Trophoblast cell (in vitro differentiated cells and primary cell): ENCODE measurements around the gene GSG1.
A peak's percentile ranks its signal among the peaks of the same experiment; 100 is the strongest.

Experiments used
- DNase-seq, 2 donors: peaks; one replicate each; pipeline ENCODE4 v3.0.0-alpha.2; 2016
- H2AFZ ChIP-seq: 2 replicates; pipeline ENCODE4 v1.6.1; 2013; ENCODE audit warnings: low read length, moderate library complexity, mild to moderate bottlenecking; ENCODE audit not compliant: insufficient read depth, poor library complexity
- H2AK5ac ChIP-seq: 2 replicates; pipeline ENCODE4 v1.6.1; 2013; ENCODE audit warnings: mild to moderate bottlenecking, low read length
- H2BK120ac ChIP-seq: 2 replicates; pipeline ENCODE4 v1.6.1; 2013; ENCODE audit warnings: low read length, mild to moderate bottlenecking, moderate library complexity; ENCODE audit not compliant: insufficient read depth, poor library complexity
- H2BK12ac ChIP-seq: 2 replicates; pipeline ENCODE4 v1.6.1; 2013; ENCODE audit warnings: mild to moderate bottlenecking, low read length, moderate library complexity
- H2BK5ac ChIP-seq: 2 replicates; pipeline ENCODE4 v1.6.1; 2013; ENCODE audit warnings: low read length, low read depth, moderate library complexity, mild to moderate bottlenecking; ENCODE audit not compliant: poor library complexity
- H3K14ac ChIP-seq: 2 replicates; pipeline ENCODE4 v1.6.1; 2013; ENCODE audit warnings: mild to moderate bottlenecking, low read length
- H3K18ac ChIP-seq: 2 replicates; pipeline ENCODE4 v1.6.1; 2013; ENCODE audit warnings: mild to moderate bottlenecking, low read length
- H3K23ac ChIP-seq: 2 replicates; pipeline ENCODE4 v1.6.1; 2013; ENCODE audit warnings: low read length
- H3K27ac ChIP-seq: 2 replicates; pipeline ENCODE4 v1.5.1; 2013; ENCODE audit warnings: low read depth, mild to moderate bottlenecking, inconsistent platforms, low read length, moderate library complexity
- H3K27me3 ChIP-seq: 2 replicates; pipeline ENCODE4 v1.6.1; 2013; ENCODE audit warnings: inconsistent platforms, mild to moderate bottlenecking, low read length, moderate library complexity; ENCODE audit not compliant: insufficient read depth
- H3K36me3 ChIP-seq, 2 experiments: 1 replicate in 1 of 2; 2 replicates in 1 of 2; pipeline ENCODE4 v1.6.1; 2013; ENCODE audit warnings: low read length in 2 of 2, mild to moderate bottlenecking in 2 of 2, moderate library complexity in 1 of 2; ENCODE audit not compliant: insufficient read depth in 2 of 2, control insufficient read depth in 1 of 2
- H3K4ac ChIP-seq: 2 replicates; pipeline ENCODE4 v1.6.1; 2013; ENCODE audit warnings: low read depth, mild to moderate bottlenecking, low read length, moderate library complexity
- H3K4me1 ChIP-seq, 2 experiments: 1 replicate in 1 of 2; 2 replicates in 1 of 2; pipeline ENCODE4 v1.6.1; 2013; ENCODE audit warnings: low read length in 2 of 2, mild to moderate bottlenecking in 2 of 2, moderate library complexity in 1 of 2; ENCODE audit not compliant: insufficient read depth in 2 of 2, control insufficient read depth in 1 of 2
- H3K4me2 ChIP-seq: 2 replicates; pipeline ENCODE4 v1.6.1; 2013; ENCODE audit warnings: inconsistent platforms, mild to moderate bottlenecking, low read length, moderate library complexity
- H3K4me3 ChIP-seq: 2 replicates; pipeline ENCODE4 v1.5.1; 2013; ENCODE audit warnings: mild to moderate bottlenecking, low read depth, low read length, inconsistent platforms
- H3K79me1 ChIP-seq: one replicate; pipeline ENCODE4 v1.6.1; 2013; ENCODE audit warnings: low read length
- H3K79me2 ChIP-seq: 2 replicates; pipeline ENCODE4 v1.6.1; 2013; ENCODE audit warnings: low read length, mild to moderate bottlenecking; ENCODE audit not compliant: control insufficient read depth, insufficient read depth, poor library complexity
- H3K9ac ChIP-seq: 2 replicates; pipeline ENCODE4 v1.6.1; 2013; ENCODE audit warnings: mild to moderate bottlenecking, low read length
- H3K9me3 ChIP-seq: 2 replicates; pipeline ENCODE4 v1.6.1; 2013; ENCODE audit warnings: low read depth, mild to moderate bottlenecking, control low read depth, inconsistent platforms, low read length; ENCODE audit not compliant: insufficient read depth
- H4K12ac ChIP-seq: 2 replicates; pipeline ENCODE4 v1.6.1; 2013; ENCODE audit warnings: low read depth, mild to moderate bottlenecking, low read length, moderate library complexity
- H4K8ac ChIP-seq: 2 replicates; pipeline ENCODE4 v1.6.1; 2013; ENCODE audit warnings: low read depth, mild to moderate bottlenecking, low read length, moderate library complexity
- H4K91ac ChIP-seq: one replicate; pipeline ENCODE4 v1.6.1; 2013; ENCODE audit warnings: low read depth, mild to moderate bottlenecking, low read length, moderate library complexity
- WGBS: extraction: QIAGEN DNeasy Blood & Tissue Kit; methylation state at CpG from one replicate; pipeline ENCODE4 v1.1.7; 2013; ENCODE audit warnings: missing lambda C conversion rate; ENCODE audit not compliant: insufficient read length, insufficient coverage; ENCODE audit errors: extremely low coverage; 5-methylcytosine and 5-hydroxymethylcytosine counted together

GSG1 gene

GRCh38 chr12:13080266-13080665 lies 23.2 kb downstream of the GSG1 start:
- H2BK5ac ChIP-seq = no peak overlapping the region
- no peak overlapping the region for H3K23ac ChIP-seq
- no peak overlapping the region for H2AK5ac ChIP-seq
- H2BK12ac ChIP-seq = no peak overlapping the region
- peaks cover 0 to 3% of the 10 kb centered on the region in 2 experiments for H3K36me3 ChIP-seq
- no peak overlapping the region for H3K4ac ChIP-seq
- peaks cover 3% of the 10 kb centered on the region for H3K9me3 ChIP-seq
- H3K27me3 ChIP-seq = no peaks in the 10 kb centered on the region
- no peak overlapping the region for H3K27ac ChIP-seq
- H3K9ac ChIP-seq = no peak overlapping the region
- no peak overlapping the region for H4K8ac ChIP-seq
- no peaks in the 10 kb centered on the region for H3K79me2 ChIP-seq
- no peaks in the 10 kb centered on the region for H3K79me1 ChIP-seq
- H3K4me1 ChIP-seq = peaks cover 3 to 4% of the 10 kb centered on the region in 2 experiments
- H3K4me3 ChIP-seq = no peak overlapping the region
- no peak overlapping the region for H2AFZ ChIP-seq
- no peak overlapping the region for H4K91ac ChIP-seq
- no peak for DNase-seq
- H3K4me2 ChIP-seq = no peak overlapping the region
- no peak overlapping the region for H3K14ac ChIP-seq
- no peak overlapping the region for H3K18ac ChIP-seq
- no peak overlapping the region for H4K12ac ChIP-seq
- H2BK120ac ChIP-seq = no peak overlapping the region
- no CpG with 5 or more reads among the region's 3 CpGs for WGBS

- Histone ChIP-seq H3K79me2 (no peaks in the 10 kb centered on the region), H3K18ac (no peak overlapping the region), H3K14ac (no peak overlapping the region), H3K23ac (no peak overlapping the region), H2AFZ (no peak overlapping the region), H3K9ac (no peak overlapping the region), H3K4me2 (no peak overlapping the region), H3K4ac (no peak overlapping the region), H3K79me1 (no peaks in the 10 kb centered on the region), H4K91ac (no peak overlapping the region), H3K4me1 (peaks cover 7 to 9% of the 10 kb centered on the region in 2 experiments), H2BK12ac (no peak overlapping the region), H3K36me3 (no peaks in the 10 kb centered on the region), H2AK5ac (no peak overlapping the region), H3K27me3 (no peaks in the 10 kb centered on the region), H4K8ac (no peak overlapping the region), H3K4me3 (no peak overlapping the region), H4K12ac (no peak overlapping the region), H3K27ac (no peak overlapping the region), H3K9me3 (peaks cover 3% of the 10 kb centered on the region), H2BK5ac (no peak overlapping the region), H2BK120ac (no peak overlapping the region)
- WGBS = no CpG with 5 or more reads among the region's 8 CpGs
- peak; percentile 24 to 71 for DNase-seq
These were observed 24.0 kb downstream of the GSG1 start for GRCh38 chr12:13079440-13079906.

- H3K27me3 ChIP-seq = no peaks in the 10 kb centered on the region
- peak; percentile 88 to 92 for DNase-seq
- H3K36me3 ChIP-seq = no peaks in the 10 kb centered on the region
- H3K9me3 ChIP-seq = peaks cover 3% of the 10 kb centered on the region
- H3K4me3 ChIP-seq = no peak overlapping the region
- H2BK12ac ChIP-seq = no peak overlapping the region
- no peak overlapping the region for H4K91ac ChIP-seq
- H4K8ac ChIP-seq = no peak overlapping the region
- H3K4me2 ChIP-seq = no peak overlapping the region
- H3K9ac ChIP-seq = no peak overlapping the region
- no peak overlapping the region for H3K4ac ChIP-seq
- no CpG with 5 or more reads among the region's 12 CpGs for WGBS
- H3K79me2 ChIP-seq = no peaks in the 10 kb centered on the region
- H2BK5ac ChIP-seq = no peak overlapping the region
- H3K18ac ChIP-seq = no peak overlapping the region
- no peak overlapping the region for H2AK5ac ChIP-seq
- no peak overlapping the region for H4K12ac ChIP-seq
- H3K79me1 ChIP-seq = no peaks in the 10 kb centered on the region
- H2AFZ ChIP-seq = no peak overlapping the region
- H3K4me1 ChIP-seq = peaks cover 7 to 10% of the 10 kb centered on the region in 2 experiments
- no peak overlapping the region for H3K14ac ChIP-seq
- H3K23ac ChIP-seq = peak overlapping the region; percentile 18
- H2BK120ac ChIP-seq = no peak overlapping the region
- H3K27ac ChIP-seq = no peak overlapping the region
These were observed 27.5 kb downstream of the GSG1 start for GRCh38 chr12:13075786-13076570.

- H2BK12ac ChIP-seq = no peak overlapping the region
- peak; percentile 21 to 79 for DNase-seq
- H3K18ac ChIP-seq = no peak overlapping the region
- H3K4me1 ChIP-seq = peaks cover 7 to 13% of the 10 kb centered on the region in 2 experiments
- no peak overlapping the region for H2AFZ ChIP-seq
- no peak overlapping the region for H3K14ac ChIP-seq
- no peak overlapping the region for H4K12ac ChIP-seq
- H3K36me3 ChIP-seq = no peaks in the 10 kb centered on the region
- no peak overlapping the region for H3K4me3 ChIP-seq
- no peak overlapping the region for H2BK120ac ChIP-seq
- no peak overlapping the region for H3K23ac ChIP-seq
- H2AK5ac ChIP-seq = no peak overlapping the region
- no peak overlapping the region for H3K4ac ChIP-seq
- no peaks in the 10 kb centered on the region for H3K27me3 ChIP-seq
- H3K9ac ChIP-seq = no peak overlapping the region
- H3K9me3 ChIP-seq = peaks cover 3% of the 10 kb centered on the region
- H4K8ac ChIP-seq = no peak overlapping the region
- H2BK5ac ChIP-seq = no peak overlapping the region
- no peak overlapping the region for H3K27ac ChIP-seq
- no peaks in the 10 kb centered on the region for H3K79me1 ChIP-seq
- no peak overlapping the region for H3K4me2 ChIP-seq
- H4K91ac ChIP-seq = no peak overlapping the region
- no peaks in the 10 kb centered on the region for H3K79me2 ChIP-seq
These were observed 28.4 kb downstream of the GSG1 start for GRCh38 chr12:13075118-13075480.
